GM21737 (cell line): ENCODE measurements around the gene PLAGL2.

Source experiments
- ATAC-seq: cut with Tn5 transposase; IDR thresholded peaks from one replicate; pipeline ENCODE4 v1.9.1; 2021; ENCODE audit warnings: mild to moderate bottlenecking, moderate library complexity; ENCODE audit not compliant: unreplicated experiment

Gene PLAGL2

DNA sequence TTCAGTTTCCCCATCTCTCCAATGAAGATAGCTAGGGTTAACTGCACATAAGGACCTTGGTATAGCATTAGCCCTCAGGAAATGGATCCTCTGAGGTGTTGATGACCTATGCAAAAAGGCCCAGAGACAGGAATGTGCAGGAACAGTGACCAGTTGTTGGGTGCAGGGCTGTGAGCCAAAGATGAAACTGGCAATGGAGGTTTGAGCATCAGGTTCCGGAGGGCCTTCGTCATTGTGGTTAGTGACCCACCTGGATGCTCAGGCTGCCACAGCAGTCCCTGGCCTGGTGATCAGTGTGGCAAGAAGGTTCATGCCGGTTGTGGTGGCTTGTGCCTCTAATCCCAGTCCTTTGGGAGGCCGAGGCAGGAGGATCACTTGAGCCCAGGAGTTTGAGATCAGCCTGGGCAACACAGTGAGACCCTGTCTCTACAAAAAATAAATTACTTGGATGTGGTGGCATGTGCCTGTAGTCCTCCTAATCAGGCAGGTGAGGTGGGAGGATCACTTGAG lies 54.3 kb downstream of the PLAGL2 start:
- no peak for ATAC-seq

GRCh38 chr20:32152421-32153155 lies 55.0 kb downstream of the PLAGL2 start:
- ATAC-seq, result no peak

DNA sequence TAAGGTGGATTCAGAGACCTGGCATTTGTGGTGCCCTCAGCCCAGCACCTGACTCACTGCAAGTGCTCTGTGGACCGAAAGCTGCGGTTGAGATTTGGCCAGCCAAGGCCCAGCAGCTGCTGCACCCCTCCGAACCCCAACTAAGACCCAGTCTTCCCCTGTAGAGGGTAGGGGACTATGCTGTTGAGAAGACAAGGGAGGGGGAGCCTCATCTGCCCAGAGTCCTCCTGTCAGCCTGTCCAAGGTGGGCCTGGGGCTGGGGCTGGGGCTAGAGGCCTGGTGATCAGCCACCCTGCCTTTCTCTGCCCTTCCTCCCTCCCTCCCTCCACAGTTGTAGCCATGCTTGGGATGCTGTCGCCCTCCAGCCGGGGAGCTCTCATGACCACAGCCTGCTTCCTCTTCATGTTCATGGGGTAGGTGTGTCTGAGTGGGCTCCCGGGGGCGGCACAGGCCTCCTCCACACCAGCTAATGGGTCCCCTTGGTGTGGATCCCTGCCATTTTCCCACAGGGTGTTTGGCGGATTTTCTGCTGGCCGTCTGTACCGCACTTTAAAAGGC lies 57.2 kb downstream of the PLAGL2 start:
- ATAC-seq, result no peak

GRCh38 chr20:32149566-32150170 lies 57.9 kb downstream of the PLAGL2 start:
- no peak for ATAC-seq

DNA sequence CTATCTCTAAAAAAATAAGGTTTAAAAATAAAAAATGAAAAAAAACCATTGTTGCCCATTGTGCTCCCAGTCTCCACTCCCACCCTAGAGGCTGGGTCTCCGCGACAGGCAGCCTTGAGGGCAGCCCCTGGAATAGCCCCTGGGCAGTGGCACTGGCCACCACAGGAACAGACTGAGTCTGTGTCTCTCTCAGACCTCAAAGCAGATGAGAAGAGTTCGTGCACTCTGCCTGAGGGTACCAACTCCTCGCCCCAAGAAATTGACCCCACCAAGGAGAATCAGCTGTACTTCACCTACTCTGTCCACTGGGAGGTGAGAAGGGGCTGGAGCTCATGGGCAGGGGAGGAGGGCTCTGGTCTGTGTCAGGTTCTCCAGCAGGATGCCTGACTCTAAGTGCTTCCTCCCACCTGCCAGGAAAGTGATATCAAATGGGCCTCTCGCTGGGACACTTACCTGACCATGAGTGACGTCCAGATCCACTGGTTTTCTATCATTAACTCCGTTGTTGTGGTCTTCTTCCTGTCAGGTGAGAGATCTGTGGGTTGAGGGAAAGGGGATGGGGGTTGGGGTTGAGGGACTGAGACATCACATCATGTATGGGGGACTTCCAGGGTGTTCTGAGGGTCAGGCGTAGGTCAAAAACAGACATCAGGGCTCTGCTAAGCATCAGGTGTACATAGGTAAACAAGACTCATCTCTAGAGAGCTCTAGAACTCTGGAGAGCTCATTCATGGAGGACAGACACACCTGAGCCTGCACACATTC lies 62.5 kb downstream of the PLAGL2 start:
- no peak for ATAC-seq

DNA sequence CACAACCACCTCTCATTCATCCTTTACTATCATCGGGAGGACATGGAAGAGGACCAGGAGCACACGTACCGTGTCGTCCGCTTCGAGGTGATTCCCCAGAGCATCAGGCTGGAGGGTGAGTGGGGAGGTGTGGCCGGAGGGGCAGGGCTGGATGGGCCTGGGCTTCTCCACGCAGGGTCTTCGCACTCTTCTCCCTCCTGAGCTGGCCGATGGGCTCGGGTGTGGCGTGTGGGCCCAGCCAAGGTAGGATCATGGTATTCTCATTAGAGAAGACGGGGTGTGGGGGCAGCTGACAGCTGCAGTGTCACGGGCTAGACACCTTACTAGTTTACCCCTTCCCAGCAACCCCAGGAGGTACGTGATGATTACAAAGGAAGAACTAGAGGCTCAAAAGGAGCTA lies 64.6 kb downstream of the PLAGL2 start:
- no peak for ATAC-seq
